Tibial nerve (tissue), 4 donors: ENCODE data around the gene TMEM253.

Experiments used
- CTCF ChIP-seq, 5 experiments: fragments of 200-600 bp in 3 of 5; fragments of 450-650 bp in 2 of 5; sonication (generic) in 3 of 5; IDR thresholded peaks; one replicate each; pipeline ENCODE4 v1.5.1; 2016 to 2019; ENCODE audit warnings: antibody characterized with exemption in 5 of 5, mild to moderate bottlenecking in 3 of 5, moderate library complexity in 2 of 5
- EP300 ChIP-seq, 2 donors: sonication (generic); formaldehyde crosslinking; IDR thresholded peaks; one replicate each; pipeline ENCODE4 v1.6.1; 2017; ENCODE audit warnings: antibody characterized with exemption in 2 of 2, mild to moderate bottlenecking in 1 of 2
- POLR2A ChIP-seq, 2 donors: fragments of 450-650 bp; IDR thresholded peaks; one replicate each; pipeline ENCODE4 v1.6.1; 2017; ENCODE audit warnings: antibody characterized with exemption in 2 of 2, mild to moderate bottlenecking in 2 of 2, moderate library complexity in 2 of 2

DNA sequence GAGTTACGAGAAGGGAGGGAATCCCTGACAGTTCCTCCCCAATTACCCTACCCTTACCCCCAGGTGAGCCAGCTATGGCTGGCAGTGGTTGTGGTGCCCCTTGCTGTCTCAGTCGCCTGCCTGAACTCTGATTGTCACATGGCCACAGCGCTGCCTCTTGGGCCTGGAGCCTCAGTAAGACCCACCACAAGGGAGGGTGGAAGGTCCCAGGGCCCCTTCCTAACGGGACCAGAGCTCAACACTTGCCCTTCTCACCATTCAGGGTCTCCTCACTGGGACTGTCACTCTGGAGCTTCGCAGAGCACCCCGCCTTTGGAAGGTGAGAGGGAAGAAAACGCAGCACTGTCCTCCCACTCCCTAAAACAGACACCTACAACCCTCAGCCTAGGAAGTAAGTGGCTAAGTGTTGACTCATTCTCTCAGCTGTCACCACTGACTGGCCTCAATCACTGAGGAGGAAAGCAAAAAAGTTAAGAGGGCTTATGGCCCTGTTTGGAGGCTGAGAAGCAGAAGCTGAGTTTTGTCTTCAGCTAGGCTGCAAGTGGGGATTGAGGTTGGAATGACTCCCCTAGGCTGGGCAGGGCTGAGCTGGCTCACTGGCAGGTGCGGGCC, 1.0 kb downstream of the TMEM253 start:
- TF ChIP-seq CTCF (IDR thresholded peaks at IDR 0.05) (no peak), POLR2A (IDR thresholded peaks at IDR 0.05) (no peak), EP300 (IDR thresholded peaks at IDR 0.05) (no peak)
